Esophagus muscularis mucosa (tissue), 4 donors: ENCODE data around the gene KIF26B. TPM values are rescaled to one million over a fixed set of nuclear protein-coding genes. Genes with fewer than 3 reads are reported as not detected.

ENCODE experiments used
- DNase-seq: peaks from one replicate; pipeline ENCODE4 v3.0.0-alpha.2; 2017; ENCODE audit errors: extremely low spot score
- H3K27ac ChIP-seq, 4 donors: fragments of 200-600 bp; sonication (generic); replicated peaks in 1 of 4; 1 replicate in 3 of 4; 2 replicates in 1 of 4; pipeline ENCODE4 v1.5.1; 2016 to 2019; ENCODE audit warnings: mild to moderate bottlenecking in 1 of 4
- H3K27me3 ChIP-seq, 4 donors: fragments of 200-600 bp; sonication (generic); one replicate each; pipeline versions ENCODE4 v1.5.1 to v1.6.0; 2016 to 2019
- H3K36me3 ChIP-seq, 4 donors: fragments of 200-600 bp; sonication (generic); one replicate each; pipeline ENCODE4 v1.5.1; 2016 to 2019
- H3K4me1 ChIP-seq, 4 donors: fragments of 200-600 bp; sonication (generic); one replicate each; pipeline ENCODE4 v1.5.1; 2016 to 2019
- H3K4me3 ChIP-seq, 4 donors: fragments of 200-600 bp; sonication (generic); 1 replicate in 2 of 4; 2 replicates in 2 of 4; pipeline ENCODE4 v1.5.1; 2016 to 2019; ENCODE audit warnings: mild to moderate bottlenecking in 4 of 4, moderate library complexity in 1 of 4
- H3K9me3 ChIP-seq, 4 donors: fragments of 200-600 bp; sonication (generic); 1 replicate in 3 of 4; 2 replicates in 1 of 4; pipeline ENCODE4 v1.5.1; 2016 to 2019
- EP300 ChIP-seq: sonication (generic); formaldehyde crosslinking; IDR thresholded peaks from one replicate; pipeline ENCODE4 v1.6.1; 2017; ENCODE audit warnings: antibody characterized with exemption
- POLR2A ChIP-seq: fragments of 450-650 bp; IDR thresholded peaks from one replicate; pipeline ENCODE4 v1.6.1; 2017; ENCODE audit warnings: antibody characterized with exemption, moderate library complexity, mild to moderate bottlenecking, low read depth
- POLR2AphosphoS5 ChIP-seq, 2 donors: sonication (generic); formaldehyde crosslinking; IDR thresholded peaks; one replicate each; pipeline ENCODE4 v1.6.1; 2017; ENCODE audit warnings: antibody characterized with exemption in 2 of 2
- WGBS: methylation state at CpG from one replicate; pipeline ENCODE4 v1.1.5; 2018; 5-methylcytosine and 5-hydroxymethylcytosine counted together
- intact Hi-C: fragments of 100-400 bp; cut with DNase I; formaldehyde crosslinking; loops from one replicate; pipeline ENCODE4 v1.15.1; 2023
- total RNA-seq, 4 donors: library from RNA; depleted of rRNA; stranded (reverse); fragments of >200 nt; gene quantifications; one replicate each; pipeline versions ENCODE4 v1.1.0 to v1.2.1, GENCODE V29; 2016
- TF ChIP-seq, protein P1 (sequence below), 3 experiments: fragments of 200-600 bp in 2 of 3; fragments of 450-650 bp in 1 of 3; sonication (generic) in 2 of 3; IDR thresholded peaks; one replicate each; pipeline ENCODE4 v1.5.1; 2017 to 2019; ENCODE audit warnings: antibody characterized with exemption in 3 of 3, mild to moderate bottlenecking in 2 of 3, moderate library complexity in 1 of 3

Gene KIF26B
- total RNA-seq, 4 donors from 2014 or later, result 0.13 to 3.7 (median 1.3) TPM

GRCh38 chr1:245691897-245692296 is 537.1 kb downstream of the KIF26B start:
- H3K27me3 ChIP-seq, result peaks cover 0 to 5% (median 0%) of the 10 kb centered on the region in 4 donors
- intact Hi-C loops, result no loop called here
- no peaks in the 10 kb centered on the region for H3K36me3 ChIP-seq
- DNase-seq, result no peak
- H3K4me1 ChIP-seq, result no peaks in the 10 kb centered on the region
- H3K4me3 ChIP-seq, result no peak overlapping the region
- WGBS, result 91% methylated on average over 3 of the region's 3 CpGs
- no peak overlapping the region for H3K27ac ChIP-seq
- peaks cover 0 to 8% (median 3%) of the 10 kb centered on the region in 4 donors for H3K9me3 ChIP-seq
- TF ChIP-seq POLR2A, result no peak
- TF ChIP-seq, protein P1, sequence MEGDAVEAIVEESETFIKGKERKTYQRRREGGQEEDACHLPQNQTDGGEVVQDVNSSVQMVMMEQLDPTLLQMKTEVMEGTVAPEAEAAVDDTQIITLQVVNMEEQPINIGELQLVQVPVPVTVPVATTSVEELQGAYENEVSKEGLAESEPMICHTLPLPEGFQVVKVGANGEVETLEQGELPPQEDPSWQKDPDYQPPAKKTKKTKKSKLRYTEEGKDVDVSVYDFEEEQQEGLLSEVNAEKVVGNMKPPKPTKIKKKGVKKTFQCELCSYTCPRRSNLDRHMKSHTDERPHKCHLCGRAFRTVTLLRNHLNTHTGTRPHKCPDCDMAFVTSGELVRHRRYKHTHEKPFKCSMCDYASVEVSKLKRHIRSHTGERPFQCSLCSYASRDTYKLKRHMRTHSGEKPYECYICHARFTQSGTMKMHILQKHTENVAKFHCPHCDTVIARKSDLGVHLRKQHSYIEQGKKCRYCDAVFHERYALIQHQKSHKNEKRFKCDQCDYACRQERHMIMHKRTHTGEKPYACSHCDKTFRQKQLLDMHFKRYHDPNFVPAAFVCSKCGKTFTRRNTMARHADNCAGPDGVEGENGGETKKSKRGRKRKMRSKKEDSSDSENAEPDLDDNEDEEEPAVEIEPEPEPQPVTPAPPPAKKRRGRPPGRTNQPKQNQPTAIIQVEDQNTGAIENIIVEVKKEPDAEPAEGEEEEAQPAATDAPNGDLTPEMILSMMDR (IDR thresholded peaks at IDR 0.05), result no peak
- no peak for TF ChIP-seq EP300
- no peak for TF ChIP-seq POLR2AphosphoS5 (IDR thresholded peaks at IDR 0.05)

DNA sequence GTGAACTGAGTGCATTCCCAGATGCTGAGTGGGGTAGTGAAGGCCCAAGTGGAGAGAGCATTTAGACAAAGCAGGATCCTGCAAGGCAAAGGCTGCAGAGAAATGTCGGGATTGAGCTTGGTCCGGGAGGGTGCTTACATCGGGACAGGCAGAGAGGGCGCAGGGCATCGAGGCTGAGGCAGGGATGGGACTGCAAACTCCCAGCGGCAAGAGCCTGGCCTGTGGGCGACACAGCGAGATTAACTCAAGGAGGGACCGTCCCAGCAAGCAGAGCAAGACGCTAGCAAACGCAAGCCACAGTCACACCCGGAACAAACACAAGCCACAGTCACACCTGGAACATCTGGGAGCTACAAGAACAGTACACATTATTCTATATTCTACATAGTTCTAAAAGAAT is 537.5 kb downstream of the KIF26B start:
- intact Hi-C loops, result no loop called here
- Histone ChIP-seq H3K4me3 (no peak overlapping the region), H3K27ac (no peak overlapping the region), H3K27me3 (peaks cover 0 to 5% (median 0%) of the 10 kb centered on the region in 4 donors), H3K9me3 (peaks cover 0 to 8% (median 3%) of the 10 kb centered on the region in 4 donors), H3K4me1 (no peaks in the 10 kb centered on the region), H3K36me3 (no peaks in the 10 kb centered on the region)
- TF ChIP-seq POLR2A (no peak), POLR2AphosphoS5 (IDR thresholded peaks at IDR 0.05) (no peak), EP300 (no peak)
- TF ChIP-seq, protein P1 (IDR thresholded peaks at IDR 0.05), result no peak
- WGBS, result 93% methylated on average over 12 of the region's 12 CpGs
- DNase-seq, result no peak

DNA sequence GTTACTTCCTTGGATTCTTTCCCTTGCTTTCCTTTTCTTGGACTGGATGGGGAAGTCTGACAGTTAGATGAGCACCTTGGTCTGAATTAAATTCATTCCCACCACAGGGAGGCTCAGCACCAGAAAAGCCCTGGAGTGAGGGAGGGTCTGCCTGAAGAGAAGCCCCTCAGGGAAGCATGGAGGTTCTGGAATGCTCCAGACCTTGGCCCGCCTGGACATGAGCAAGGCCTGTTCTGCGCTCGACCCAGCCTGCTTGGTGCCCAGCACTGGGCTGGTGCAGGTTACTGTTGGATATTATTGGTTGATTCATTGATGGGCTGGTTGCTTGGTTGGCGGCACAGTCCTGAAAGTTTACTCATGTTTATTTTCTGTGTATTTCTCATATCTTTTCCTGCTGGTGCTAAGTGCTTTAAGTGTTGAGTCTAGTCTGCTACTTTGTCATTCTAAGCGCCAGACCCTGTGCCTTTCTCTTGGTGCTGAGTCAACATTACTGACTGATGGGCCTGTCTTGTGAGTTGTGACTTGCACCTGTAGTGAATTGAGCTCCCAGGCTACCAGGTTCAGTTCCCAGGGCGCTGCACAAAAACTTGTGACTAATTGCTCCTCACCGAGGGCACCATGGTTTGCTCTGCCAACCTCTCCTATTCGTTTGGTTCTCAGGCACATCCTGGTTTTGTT is 538.5 kb downstream of the KIF26B start:
- no peak for DNase-seq
- TF ChIP-seq EP300 (no peak), POLR2A (no peak), POLR2AphosphoS5 (IDR thresholded peaks at IDR 0.05) (no peak)
- TF ChIP-seq, protein P1 (IDR thresholded peaks at IDR 0.05), result no peak
- WGBS, result 93% methylated on average over 8 of the region's 8 CpGs
- H3K36me3 ChIP-seq, result no peaks in the 10 kb centered on the region
- peaks cover 0 to 8% (median 3%) of the 10 kb centered on the region in 4 donors for H3K9me3 ChIP-seq
- H3K4me3 ChIP-seq, result no peak overlapping the region
- H3K27me3 ChIP-seq, result no peaks in the 10 kb centered on the region
- no peaks in the 10 kb centered on the region for H3K4me1 ChIP-seq
- no peak overlapping the region for H3K27ac ChIP-seq
- intact Hi-C loops, result no loop called here

GRCh38 chr1:245693941-245694752 is 539.4 kb downstream of the KIF26B start:
- Histone ChIP-seq H3K9me3 (peaks cover 0 to 8% (median 3%) of the 10 kb centered on the region in 4 donors), H3K36me3 (no peaks in the 10 kb centered on the region), H3K4me1 (no peaks in the 10 kb centered on the region), H3K27me3 (no peaks in the 10 kb centered on the region), H3K27ac (no peak overlapping the region), H3K4me3 (no peak overlapping the region)
- WGBS, result 97% methylated on average over 19 of the region's 19 CpGs
- intact Hi-C loops, result no loop called here
- no peak for DNase-seq
- TF ChIP-seq POLR2A (no peak), EP300 (no peak), POLR2AphosphoS5 (IDR thresholded peaks at IDR 0.05) (no peak)
- TF ChIP-seq, protein P1 (IDR thresholded peaks at IDR 0.05), result no peak
